ENCODE results near the gene GPS2.

Gene GPS2

GRCh38 chr17:7315570-7316235, 543 bp upstream of the GPS2 start:
- no peak for DNase-seq

DNA sequence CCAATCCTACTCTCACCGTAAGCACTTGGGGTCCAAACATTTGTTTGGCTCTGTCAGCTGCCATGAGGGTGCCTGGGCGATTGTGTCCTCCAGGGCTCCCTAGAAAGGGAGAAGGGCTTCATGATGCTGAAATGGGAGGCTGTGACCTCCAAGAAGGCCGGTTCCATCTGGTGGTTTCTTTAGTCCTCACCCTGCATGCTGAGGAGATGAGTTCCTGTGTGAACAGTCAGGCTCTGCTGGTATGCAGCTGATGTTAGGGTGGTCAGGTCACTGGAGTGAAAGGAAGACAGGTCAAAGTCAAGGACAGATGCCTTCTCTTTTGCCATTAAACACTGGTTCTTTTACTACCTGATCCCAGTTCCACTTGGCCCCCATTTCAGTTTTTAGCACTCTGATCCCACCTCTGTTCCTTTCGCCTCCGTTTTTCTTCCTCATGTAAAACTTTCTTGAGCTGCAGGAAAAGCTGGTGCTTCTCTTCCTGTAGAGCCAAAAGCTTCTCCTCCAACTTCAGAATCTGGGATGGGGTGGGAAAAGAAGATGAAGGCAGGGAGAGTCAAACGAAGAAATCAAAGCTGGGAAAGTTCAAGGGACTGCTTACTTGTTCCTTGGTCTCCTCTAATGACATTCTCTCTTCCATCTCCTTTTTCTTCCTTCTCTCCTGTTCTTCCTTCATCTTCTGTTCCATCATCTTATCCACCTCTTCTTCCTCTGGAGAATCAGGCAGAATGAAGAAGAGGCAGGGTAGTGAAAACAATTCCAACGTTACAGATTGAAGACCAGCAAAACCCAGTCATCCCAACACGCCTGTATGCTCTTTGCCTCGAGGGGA, 1.1 kb downstream of the GPS2 start:
- DNase-seq = no peak

- DNase-seq = no peak
Observed at GRCh38 chr17:7313088-7313889, 1.9 kb downstream of the GPS2 start.

DNA sequence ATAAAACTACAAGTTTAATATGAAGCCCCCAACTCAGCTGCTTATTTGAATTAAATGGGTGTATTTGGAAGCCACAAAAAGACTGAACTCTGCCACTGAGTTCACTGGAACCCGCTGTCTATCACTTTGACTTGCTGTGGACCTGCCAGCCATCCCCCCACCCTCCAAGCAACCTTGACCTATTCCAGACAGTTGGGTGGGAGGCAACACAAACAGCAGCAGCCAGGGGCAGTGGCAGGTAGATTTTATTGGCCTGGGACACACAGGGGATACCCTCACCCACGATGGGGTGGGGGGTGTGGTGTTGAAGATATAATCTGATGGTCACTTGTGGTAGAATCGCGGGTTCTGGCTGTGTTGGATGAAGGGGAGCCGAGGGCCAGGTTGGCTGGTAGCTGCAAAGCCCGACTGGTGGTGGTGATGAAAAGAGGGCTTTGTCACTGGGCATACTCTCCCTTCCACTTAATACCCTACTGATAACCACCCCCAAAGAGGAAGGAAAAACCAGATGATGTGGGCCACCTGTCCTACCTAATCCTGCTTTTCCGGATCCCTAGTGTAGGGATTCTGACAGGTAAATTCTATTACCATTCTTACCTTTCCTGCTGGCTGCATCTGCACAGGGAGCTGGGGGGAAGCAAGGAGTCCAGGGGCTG, 2.6 kb downstream of the GPS2 start:
- no peak for DNase-seq

- DNase-seq = no peak
Observed at GRCh38 chr17:7311110-7311705, 4.0 kb downstream of the GPS2 start.

DNA sequence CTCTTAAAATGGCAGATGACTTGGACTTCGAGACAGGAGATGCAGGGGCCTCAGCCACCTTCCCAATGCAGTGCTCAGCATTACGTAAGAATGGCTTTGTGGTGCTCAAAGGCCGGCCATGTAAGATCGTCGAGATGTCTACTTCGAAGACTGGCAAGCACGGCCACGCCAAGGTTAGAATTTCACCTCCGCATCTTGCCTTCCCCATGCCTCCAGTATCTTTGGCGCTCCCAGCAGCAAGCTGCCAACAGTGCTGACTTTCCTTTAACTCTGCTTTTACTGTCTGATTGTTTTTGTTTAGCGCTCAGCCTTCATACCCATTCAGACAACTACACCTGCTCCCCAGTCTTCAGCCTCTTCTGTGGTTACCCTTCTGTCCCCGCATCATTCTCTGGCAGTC, 5.5 kb downstream of the GPS2 start:
- no peak for DNase-seq

GRCh38 chr17:7308625-7309433, 6.3 kb downstream of the GPS2 start:
- peak; percentile 90 for DNase-seq

DNA sequence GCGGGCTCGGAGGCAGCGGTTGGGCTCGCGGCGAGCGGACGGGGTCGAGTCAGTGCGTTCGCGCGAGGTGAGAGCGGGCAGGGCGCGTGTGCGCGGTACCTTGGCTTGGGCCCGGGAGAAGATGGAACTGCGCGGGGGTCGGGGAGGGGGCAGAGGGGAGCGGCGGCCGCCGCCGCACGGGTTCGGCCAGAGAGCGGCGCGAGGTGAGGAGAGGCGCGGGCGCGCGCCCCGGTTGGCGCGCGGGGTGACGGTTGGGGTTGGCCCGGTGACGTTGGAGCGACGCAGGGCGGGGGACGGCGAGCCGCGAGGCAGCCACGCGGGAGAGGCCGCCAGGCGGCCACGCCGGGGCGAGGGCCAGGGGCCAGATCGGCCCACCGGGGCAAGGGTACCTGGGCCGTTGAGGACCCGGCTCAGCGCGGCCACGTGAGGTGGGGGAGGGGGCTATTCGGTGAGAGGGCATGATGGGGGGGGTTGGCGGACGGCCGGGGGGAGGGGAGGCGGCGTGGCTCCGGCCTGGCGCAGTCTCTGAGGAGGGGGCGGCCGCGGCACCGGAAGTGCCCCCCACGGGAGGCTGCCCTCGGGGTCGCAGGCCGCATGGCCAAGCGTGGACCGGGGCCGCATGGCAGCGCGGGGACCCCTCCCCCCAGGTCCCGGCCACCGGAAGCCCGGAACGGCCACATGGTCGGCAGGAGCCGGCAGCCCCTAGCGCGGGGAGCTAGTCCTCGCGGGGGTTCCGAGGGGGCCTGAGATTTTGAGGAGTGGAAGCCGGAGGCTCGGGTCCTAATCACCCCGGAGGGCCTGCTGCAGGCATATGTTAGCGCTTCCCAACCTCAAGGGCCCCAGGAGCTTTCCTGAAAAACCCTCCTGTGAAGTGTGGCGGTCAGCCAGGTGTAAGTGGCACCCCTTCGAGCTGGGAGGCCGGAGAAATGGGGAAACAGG, 7.2 kb downstream of the GPS2 start:
- DNase-seq = peak; percentile 45

GRCh38 chr17:7306911-7307685, 8.1 kb downstream of the GPS2 start, which contains the start of gene EIF5A:
Gene EIF5A (plus strand): TSS chr17:7307628. CDS start chr17:7309636, 2,008 bp downstream.
- DNase-seq = peak; percentile 100

- no peak for DNase-seq
Observed at GRCh38 chr17:7304179-7304578, 11.0 kb downstream of the GPS2 start.

DNA sequence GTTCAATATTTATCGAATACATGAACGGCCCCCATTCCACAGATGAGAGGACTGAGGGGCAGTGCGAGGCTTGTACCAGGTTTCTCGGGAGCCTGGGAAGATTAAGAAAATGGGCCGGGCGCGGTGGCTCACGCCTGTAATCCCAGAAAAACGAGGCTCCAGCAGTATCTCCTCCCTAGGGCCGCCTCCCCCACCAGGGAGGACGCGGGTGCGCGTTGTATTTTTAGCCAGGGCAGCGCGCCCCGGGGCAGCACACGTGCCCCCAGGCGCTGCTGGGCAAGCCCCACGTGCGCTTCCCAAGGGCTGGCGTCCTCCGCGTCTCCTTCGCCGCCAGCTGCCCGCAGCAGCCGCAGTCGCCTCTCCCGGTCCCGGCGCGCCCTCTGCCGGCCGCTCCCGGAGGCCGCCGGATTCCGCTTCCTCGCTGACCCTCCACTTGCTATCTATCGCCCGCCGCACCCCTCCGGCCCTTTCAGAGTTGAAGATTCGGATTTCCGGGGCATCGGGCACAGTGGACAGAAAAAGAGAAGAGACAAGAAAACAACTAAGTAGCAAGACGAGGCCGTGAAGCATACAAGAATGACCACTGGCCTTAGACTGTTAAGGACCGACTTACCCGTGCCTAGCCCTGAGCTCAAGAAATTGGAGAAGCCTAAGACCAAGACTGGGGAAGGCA, 18.8 kb downstream of the GPS2 start:
- peak; percentile 56 for DNase-seq

DNA sequence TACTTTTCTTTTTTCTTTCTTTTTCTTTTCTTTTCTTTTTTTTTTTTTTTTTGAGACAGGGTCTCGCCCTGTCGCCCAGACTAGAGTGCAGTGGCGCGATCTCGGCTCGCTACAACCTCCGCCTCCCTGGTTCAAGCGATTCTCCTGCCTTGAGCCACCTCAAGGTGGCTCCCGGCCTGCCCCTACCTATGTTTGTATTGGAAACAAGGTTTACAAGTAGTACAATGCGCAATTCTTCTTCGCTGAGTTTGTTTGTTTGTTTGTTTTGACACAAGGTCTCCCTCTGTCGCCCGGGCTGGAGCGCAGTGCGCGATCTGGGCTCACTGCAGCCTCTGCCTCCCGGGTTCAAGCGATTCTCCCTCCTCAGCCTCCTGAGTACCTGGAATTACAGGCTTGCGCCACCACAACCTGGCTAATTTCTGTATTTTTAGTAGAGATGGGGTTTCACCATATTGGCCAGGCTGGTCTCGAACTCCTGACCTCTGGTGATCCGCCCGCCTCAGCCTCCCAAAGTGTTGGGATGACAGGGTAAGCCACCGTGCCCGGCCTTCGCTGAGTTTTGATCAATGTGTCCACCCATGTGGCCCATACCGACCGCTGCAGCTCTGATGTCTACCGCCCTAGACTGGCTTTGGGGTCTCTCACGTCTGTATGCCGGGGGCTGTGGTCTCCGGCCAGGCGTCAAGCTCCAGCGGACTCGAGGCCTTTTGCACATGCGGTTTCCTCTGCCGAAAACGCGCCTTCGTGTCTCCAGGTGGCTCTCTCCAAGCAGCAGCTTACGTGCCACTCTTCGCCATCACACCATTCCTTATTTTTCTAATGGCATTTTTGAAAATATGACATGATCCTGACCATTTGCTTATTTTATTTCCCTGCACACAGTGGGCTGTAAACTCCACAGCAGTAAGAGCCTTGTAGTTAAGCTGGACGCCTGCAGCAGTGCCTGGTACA, 19.7 kb downstream of the GPS2 start:
- no peak for DNase-seq

GRCh38 chr17:7294614-7295153, 20.5 kb downstream of the GPS2 start, which contains the start of gene YBX2:
Gene YBX2 (minus strand): TSS chr17:7294639. CDS start chr17:7294500, 139 bp downstream.
- peak; percentile 75 for DNase-seq

DNA sequence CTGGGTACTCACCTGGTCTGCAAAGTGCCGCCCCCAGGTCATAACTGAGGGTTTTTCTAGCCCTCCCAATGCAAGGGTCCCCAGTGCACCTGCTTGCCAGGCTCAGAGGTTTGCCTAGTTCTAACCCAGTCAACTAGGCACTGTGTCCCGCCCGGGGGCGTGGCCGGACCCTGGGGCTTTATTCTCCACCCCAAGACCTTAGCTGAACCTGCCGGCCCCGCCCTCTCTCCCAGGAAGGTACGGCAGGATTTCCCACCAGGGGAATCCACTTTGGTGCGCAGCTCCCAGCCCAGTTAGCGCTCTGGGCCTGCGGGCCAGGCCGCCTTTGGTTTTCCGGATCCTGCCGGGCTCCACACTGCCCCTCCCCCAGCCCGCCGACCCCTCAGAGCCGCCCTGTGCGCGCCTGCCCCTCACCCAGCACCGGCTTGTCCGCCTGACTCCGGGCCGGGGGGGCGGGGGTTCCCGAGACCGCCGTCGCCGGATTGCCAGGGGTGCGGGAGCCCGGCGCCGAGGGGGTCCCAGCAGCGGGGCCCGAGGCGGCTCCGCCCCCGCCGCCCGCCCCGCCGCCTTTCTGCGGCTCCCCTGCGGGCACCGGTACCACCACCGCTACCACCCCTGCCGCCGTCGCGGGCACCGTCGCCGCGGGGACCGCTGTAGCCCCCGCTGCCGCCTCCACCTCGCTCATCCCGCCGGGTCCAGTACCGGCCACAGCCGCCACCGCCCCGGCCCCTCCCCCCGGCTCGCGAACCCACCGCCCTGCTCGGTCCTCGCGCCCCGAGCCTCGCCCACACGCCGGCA, 21.1 kb downstream of the GPS2 start:
- no peak for DNase-seq

DNA sequence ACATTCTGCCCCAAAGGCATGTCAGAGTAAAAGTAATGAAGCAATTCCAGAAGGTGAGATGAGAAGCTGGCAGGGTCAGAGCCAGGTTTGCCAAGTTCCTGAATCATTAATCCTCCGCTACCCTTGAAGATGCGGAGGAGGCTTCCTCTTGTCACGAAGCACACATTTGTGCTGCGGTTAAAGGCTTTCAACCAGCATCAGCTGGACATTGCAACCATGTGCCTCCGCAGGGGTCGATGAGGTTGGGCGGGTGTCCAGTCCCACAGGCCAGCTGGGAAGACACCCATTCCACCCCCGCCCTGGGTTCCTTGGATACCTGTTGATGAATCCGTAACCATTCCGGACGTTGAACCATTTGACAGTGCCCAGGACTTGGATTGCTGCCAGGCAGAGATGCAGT, 22.0 kb downstream of the GPS2 start:
- no peak for DNase-seq

DNA sequence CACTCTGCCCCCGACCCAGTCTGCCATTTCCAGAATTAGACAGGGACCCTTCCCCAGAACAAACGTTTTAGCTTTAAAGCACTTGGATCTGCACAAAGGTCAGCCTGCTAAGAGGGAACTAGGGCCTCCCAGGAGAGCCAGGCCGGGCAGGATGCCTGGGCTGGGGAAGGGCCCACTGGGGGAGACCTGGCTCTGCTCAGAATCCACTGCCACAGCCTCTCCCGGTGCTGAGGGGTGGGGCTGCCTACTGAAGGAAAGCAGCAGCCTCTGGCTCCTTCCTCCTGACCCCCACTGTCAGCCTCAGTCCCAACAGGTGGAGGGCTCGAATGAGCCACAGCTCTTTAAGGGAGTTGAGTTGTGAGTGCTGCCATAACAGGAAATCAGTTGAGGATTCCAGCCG, 22.4 kb downstream of the GPS2 start:
- no peak for DNase-seq

GRCh38 chr17:7292194-7292593, 23.0 kb downstream of the GPS2 start:
- DNase-seq = no peak
